Stomach (tissue), 9 donors: ENCODE results near the gene ZNF682. TPM values are rescaled to one million over a fixed set of nuclear protein-coding genes. Genes with fewer than 3 reads are reported as not detected.
"Not testable (repeated sequence)": the region's sequence is repeated elsewhere in the genome, so short reads cannot be mapped to it uniquely, and the experiment has no call there.

Experiments
- DNase-seq, 2 donors: peaks; one replicate each; pipeline versions ENCODE4 v3.0.0 to v3.0.0-alpha.2; 2013 to 2019
- H3K27ac ChIP-seq, 5 donors: fragments of 200-600 bp in 4 of 5; sonication (generic) in 4 of 5; one replicate each; pipeline ENCODE4 v1.5.1; 2013 to 2019; ENCODE audit warnings: mild to moderate bottlenecking in 1 of 5, moderate library complexity in 1 of 5
- H3K27me3 ChIP-seq, 3 donors: fragments of 200-600 bp; sonication (generic); one replicate each; pipeline ENCODE4 v1.5.1; 2017 to 2019; ENCODE audit warnings: mixed run types in 1 of 3
- H3K36me3 ChIP-seq, 4 donors: fragments of 200-600 bp; sonication (generic); 1 replicate in 3 of 4; 2 replicates in 1 of 4; pipeline ENCODE4 v1.5.1; 2016 to 2019
- H3K4me1 ChIP-seq, 4 donors: fragments of 200-600 bp; sonication (generic); one replicate each; pipeline ENCODE4 v1.5.1; 2016 to 2019
- H3K4me3 ChIP-seq, 4 donors: fragments of 200-600 bp; sonication (generic) in 3 of 4; one replicate each; pipeline ENCODE4 v1.5.1; 2016 to 2019; ENCODE audit warnings: mild to moderate bottlenecking in 1 of 4
- H3K9me3 ChIP-seq, 4 donors: fragments of 200-600 bp; sonication (generic); one replicate each; pipeline ENCODE4 v1.5.1; 2016 to 2019
- EP300 ChIP-seq: sonication (generic); formaldehyde crosslinking; IDR thresholded peaks from one replicate; pipeline ENCODE4 v1.6.1; 2017; ENCODE audit warnings: antibody characterized with exemption
- POLR2A ChIP-seq, 4 donors: fragments of 450-650 bp; IDR thresholded peaks; one replicate each; pipeline ENCODE4 v1.6.1; 2016; ENCODE audit warnings: antibody characterized with exemption in 4 of 4, control low read depth in 2 of 4, mild to moderate bottlenecking in 1 of 4, moderate library complexity in 1 of 4
- POLR2AphosphoS5 ChIP-seq, 3 donors: sonication (generic); formaldehyde crosslinking; IDR thresholded peaks; one replicate each; pipeline ENCODE4 v1.6.1; 2016; ENCODE audit warnings: antibody characterized with exemption in 3 of 3
- WGBS, 5 donors: extraction: QIAGEN DNeasy Blood & Tissue Kit in 3 of 5; methylation state at CpG; one replicate each; pipeline versions ENCODE4 v1.1.5 to v1.1.7; 2013 to 2018; 5-methylcytosine and 5-hydroxymethylcytosine counted together
- intact Hi-C: fragments of 100-400 bp; cut with DNase I; formaldehyde crosslinking; loops from one replicate; pipeline ENCODE4 v1.15.1; 2023; ENCODE audit warnings: low total_unique reads
- polyA plus RNA-seq, 3 donors: library from polyadenylated mRNA; stranded (reverse); fragments of 200-250 nt; gene quantifications; one replicate each; pipeline ENCODE4 v1.2.3, GENCODE V29; 2013
- total RNA-seq, 5 donors: library from RNA; depleted of rRNA; stranded (reverse); fragments of >200 nt; gene quantifications; one replicate each; pipeline versions ENCODE4 v1.1.0 to v1.2.3, GENCODE V29; 2014 to 2016
- TF ChIP-seq, protein P1 (sequence below), 7 experiments: fragments of 450-650 bp in 4 of 7; fragments of 200-600 bp in 3 of 7; sonication (generic) in 3 of 7; IDR thresholded peaks; one replicate each; pipeline ENCODE4 v1.5.1; 2016 to 2019; ENCODE audit warnings: antibody characterized with exemption in 7 of 7, control low read depth in 2 of 7, mild to moderate bottlenecking in 1 of 7
- donor health status: healthy with polysubstance abuse.
- donor health status: Bipolar disorder and iron deficiency.
- donor health status: healthy.

Gene ZNF682
- total and polyA plus RNA-seq, 8 donors = 0.29 to 16.1 (median 3.2) TPM

DNA sequence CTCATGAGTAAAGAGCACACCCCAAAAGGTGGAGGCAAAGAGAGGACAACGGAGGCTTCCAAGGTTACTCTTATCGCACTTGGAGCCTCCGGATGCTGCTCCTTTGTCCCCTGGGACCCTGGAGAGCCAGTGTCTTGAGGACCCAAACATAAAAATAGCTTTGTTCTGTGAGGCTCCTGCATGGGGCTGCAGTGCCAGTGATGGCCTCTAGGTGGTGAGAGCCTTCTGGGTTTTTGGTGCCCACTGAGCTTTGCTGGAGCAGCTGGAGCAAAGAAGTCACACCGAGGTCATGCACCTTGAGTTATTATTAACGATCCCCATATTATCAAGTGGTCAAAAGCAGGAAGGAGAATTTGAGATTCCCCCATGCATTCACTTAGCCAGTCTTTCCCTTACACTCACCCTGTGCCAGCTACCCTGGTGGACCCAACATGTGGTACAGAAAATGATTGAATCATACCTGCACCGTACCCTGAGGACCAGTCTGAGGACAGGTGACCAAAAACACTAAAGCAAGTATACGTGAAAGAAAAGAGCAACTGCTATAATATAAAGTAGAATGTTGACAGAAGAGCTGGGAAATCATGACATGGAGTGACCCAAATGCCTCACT lies 41.5 kb downstream of the ZNF682 start:
- WGBS, 5 donors = 45 to 63% (median 61%) methylated on average over 7 of the region's 7 CpGs
- Histone ChIP-seq H3K9me3 (peaks cover 0 to 72% (median 21%) of the 10 kb centered on the region in 4 donors), H3K36me3 (no peaks in the 10 kb centered on the region), H3K4me3 (no peak overlapping the region), H3K4me1 (no peaks in the 10 kb centered on the region), H3K27ac (no peak overlapping the region), H3K27me3 (no peaks in the 10 kb centered on the region)
- peak; percentile 24 to 27 for DNase-seq
- TF ChIP-seq POLR2A (IDR thresholded peaks at IDR 0.05) = no peak
- TF ChIP-seq, protein P1, sequence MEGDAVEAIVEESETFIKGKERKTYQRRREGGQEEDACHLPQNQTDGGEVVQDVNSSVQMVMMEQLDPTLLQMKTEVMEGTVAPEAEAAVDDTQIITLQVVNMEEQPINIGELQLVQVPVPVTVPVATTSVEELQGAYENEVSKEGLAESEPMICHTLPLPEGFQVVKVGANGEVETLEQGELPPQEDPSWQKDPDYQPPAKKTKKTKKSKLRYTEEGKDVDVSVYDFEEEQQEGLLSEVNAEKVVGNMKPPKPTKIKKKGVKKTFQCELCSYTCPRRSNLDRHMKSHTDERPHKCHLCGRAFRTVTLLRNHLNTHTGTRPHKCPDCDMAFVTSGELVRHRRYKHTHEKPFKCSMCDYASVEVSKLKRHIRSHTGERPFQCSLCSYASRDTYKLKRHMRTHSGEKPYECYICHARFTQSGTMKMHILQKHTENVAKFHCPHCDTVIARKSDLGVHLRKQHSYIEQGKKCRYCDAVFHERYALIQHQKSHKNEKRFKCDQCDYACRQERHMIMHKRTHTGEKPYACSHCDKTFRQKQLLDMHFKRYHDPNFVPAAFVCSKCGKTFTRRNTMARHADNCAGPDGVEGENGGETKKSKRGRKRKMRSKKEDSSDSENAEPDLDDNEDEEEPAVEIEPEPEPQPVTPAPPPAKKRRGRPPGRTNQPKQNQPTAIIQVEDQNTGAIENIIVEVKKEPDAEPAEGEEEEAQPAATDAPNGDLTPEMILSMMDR (IDR thresholded peaks at IDR 0.05) = peak in 5 of 7 experiments; percentile 35 to 78 (median 69)
- intact Hi-C loops = no loop called here

DNA sequence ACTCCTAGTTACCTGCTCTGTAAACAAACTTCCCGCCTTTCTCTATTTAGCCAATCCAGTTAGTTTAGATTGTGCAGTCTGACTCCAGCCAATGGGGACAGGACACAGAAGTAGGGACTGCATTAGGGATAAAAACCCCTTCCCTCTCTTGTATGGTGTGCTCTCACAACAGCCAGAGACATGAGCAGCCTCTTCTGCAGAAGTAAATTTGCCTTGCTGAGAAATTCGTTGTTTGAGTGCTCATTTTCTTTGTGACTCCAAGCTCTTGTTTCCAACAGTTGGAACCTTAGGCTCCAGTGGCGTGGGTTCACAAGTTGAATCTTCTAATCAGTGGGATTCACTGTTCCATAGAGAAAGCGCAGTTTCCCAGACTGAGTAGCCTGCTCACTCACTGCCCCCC lies 72.4 kb downstream of the ZNF682 start:
- 81 to 93% (median 91%) methylated on average over 4 of the region's 4 CpGs for WGBS, 5 donors
- Histone ChIP-seq H3K27ac (no peak overlapping the region), H3K4me3 (no peak overlapping the region), H3K27me3 (no peaks in the 10 kb centered on the region), H3K4me1 (no peaks in the 10 kb centered on the region), H3K9me3 (peaks cover 14 to 40% (median 26%) of the 10 kb centered on the region in 4 donors), H3K36me3 (no peaks in the 10 kb centered on the region)
- TF ChIP-seq EP300 = no peak
- DNase-seq = no peak
- intact Hi-C loops = no loop called here

DNA sequence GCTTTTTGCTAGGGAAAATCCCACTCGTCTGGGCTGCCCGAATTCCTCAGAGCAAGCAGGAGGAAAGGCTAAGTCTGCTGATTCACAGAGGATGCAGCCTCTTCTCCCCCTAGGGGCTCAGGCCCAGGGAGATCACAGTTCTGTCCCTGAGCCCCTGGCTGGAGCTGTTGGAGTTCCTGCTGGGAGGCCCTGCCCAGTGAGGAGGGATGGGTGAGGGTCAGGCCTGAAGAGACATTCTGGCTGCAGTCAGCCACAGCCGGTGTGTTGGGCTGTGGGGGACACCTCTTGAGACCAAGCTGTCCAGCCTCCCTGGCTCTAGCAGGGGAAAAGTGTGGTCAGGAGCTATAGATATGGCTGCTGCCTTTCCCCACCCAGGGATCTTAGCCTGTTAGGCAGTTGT lies 73.2 kb downstream of the ZNF682 start:
- H3K36me3 ChIP-seq, H3K27ac ChIP-seq, DNase-seq, H3K4me1 ChIP-seq, intact Hi-C loops, H3K4me3 ChIP-seq, H3K27me3 ChIP-seq: not testable (repeated sequence)
- 75 to 98% (median 90%) methylated on average over 2 to 3 of the region's 3 CpGs for WGBS, 5 donors
- peaks cover 14 to 40% (median 26%) of the 10 kb centered on the region in 4 donors for H3K9me3 ChIP-seq

DNA sequence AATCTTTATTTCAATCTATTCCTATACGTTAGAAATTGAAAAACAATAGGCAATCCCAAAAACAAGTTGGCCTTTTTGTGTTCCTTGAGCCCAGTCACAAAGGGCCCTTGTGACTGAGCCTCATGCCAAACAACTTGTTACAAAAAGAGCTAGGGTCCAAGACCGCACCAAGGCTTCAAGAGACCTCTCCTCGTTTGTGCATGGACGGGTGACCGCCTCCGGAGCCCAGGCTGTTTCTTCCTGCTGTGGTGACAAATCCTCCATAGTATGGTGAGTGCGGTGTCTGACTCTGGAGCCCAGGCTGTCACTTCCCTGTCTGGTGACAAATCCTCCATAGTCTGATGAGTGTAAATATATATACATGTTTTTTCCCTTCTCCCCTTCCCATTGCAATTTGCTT lies 74.9 kb downstream of the ZNF682 start:
- peaks cover 14 to 40% (median 22%) of the 10 kb centered on the region in 4 donors for H3K9me3 ChIP-seq
- no peaks in the 10 kb centered on the region for H3K27me3 ChIP-seq
- intact Hi-C loops = no loop called here
- H3K4me3 ChIP-seq = no peak overlapping the region
- no peaks in the 10 kb centered on the region for H3K4me1 ChIP-seq
- H3K27ac ChIP-seq = no peak overlapping the region
- TF ChIP-seq, protein P1 (IDR thresholded peaks at IDR 0.05) = no peak
- no peak for TF ChIP-seq POLR2AphosphoS5 (IDR thresholded peaks at IDR 0.05)
- no peak for TF ChIP-seq POLR2A (IDR thresholded peaks at IDR 0.05)
- no peak for TF ChIP-seq EP300
- no peak for DNase-seq
- 83 to 91% (median 86%) methylated on average over 7 of the region's 7 CpGs for WGBS, 5 donors
- H3K36me3 ChIP-seq = no peaks in the 10 kb centered on the region

DNA sequence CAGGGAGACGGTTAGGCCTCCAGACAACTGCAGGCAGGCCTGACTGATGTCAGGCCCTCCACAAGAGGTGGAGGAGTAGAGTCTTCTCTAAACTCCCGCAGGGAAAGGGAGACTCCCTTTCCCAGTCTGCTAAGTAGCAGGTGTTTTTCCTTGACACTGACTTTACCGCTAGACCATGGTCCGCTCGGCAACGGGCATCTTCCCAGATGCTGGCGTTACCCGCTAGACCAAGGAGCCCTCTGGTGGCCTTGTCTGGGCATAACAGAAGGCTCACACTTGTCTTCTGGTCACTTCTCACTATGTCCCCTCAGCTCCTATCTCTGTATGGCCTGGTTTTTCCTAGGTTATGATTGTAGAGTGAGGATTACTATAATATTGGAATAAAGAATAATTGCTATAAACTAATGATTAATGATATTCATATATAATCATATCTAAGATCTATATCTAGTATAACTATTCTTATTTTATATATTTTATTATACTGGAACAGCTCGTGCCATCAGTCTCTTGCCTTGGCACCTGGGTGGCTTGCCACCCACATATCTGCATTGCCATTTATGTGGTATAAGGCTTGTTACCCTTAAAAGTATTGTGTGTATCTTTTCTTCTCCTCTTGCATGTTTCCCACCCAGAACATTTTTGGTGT lies 80.0 kb downstream of the ZNF682 start:
- H3K27me3 ChIP-seq, H3K27ac ChIP-seq, H3K4me3 ChIP-seq, H3K36me3 ChIP-seq, H3K9me3 ChIP-seq, H3K4me1 ChIP-seq: not testable (repeated sequence)
- DNase-seq = peak; percentile 84 to 87
- intact Hi-C loops = loop anchor here (10.0 kb wide), 1 partner anchor 424 kb away; the partner anchor contains the start of gene CILP2
- TF ChIP-seq, protein P1 (IDR thresholded peaks at IDR 0.05) = peak in 5 of 7 experiments; percentile 60 to 77 (median 73)
- peak in 1 of 3 donors; percentile 33 for TF ChIP-seq POLR2AphosphoS5 (IDR thresholded peaks at IDR 0.05)
- whole genome bisulfite sequencing, 5 donors = 12 to 23% (median 20%) methylated on average over 6 to 9 of the region's 9 CpGs

DNA sequence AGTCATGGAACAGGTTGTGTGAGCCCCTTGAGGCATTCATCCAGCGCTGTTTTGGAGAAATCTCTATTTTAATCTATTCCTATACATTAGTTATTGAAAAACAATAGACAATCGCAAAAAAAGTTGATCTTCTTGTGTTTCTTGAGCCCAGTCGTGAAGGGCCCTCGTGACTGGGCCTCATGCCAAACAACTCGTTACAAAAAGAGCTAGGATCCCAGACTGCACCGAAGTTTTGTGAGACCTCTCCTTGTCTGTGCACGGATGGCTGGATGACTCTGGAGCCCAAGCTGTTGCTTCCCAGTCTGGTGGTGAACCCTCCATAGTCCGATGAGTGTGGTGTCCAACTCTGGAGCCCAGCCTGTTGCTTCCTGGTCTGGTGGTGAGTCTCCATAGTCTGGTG lies 81.5 kb downstream of the ZNF682 start:
- not testable (repeated sequence) for H3K27me3 ChIP-seq, H3K36me3 ChIP-seq, H3K4me1 ChIP-seq, H3K9me3 ChIP-seq, DNase-seq, H3K27ac ChIP-seq, H3K4me3 ChIP-seq
- intact Hi-C loops = loop anchor here (10.0 kb wide), 1 partner anchor 423 kb away; the partner anchor contains the start of gene CILP2
- 69 to 86% (median 83%) methylated on average over 6 to 8 of the region's 8 CpGs for WGBS, 5 donors
